ENCODE data around the gene TPO.
"Not testable (repeated sequence)": the region's sequence is repeated elsewhere in the genome, so short reads cannot be mapped to it uniquely, and the experiment has no call there.

Gene TPO

DNA sequence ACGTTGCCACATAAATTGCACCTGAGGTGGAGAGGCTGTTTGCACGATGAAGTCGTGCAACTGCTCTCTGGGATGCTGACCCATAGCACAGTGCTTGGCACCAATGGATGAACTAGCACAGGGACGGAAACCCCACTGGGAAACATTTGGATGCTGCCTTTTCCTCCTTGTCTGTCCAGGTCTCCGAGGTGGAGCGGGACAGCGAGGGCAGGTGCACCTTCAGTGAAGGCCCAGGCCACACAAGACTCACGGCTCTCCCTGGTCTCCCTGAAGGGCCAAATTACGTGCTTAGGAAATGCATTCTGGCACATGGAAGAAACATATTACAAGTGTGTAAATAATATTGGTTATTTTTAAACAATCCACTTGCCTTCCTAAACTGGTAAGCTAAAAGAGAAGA lies 70.3 kb downstream of the TPO start:
- DNase-seq (ENCODE audit: low read depth in 2 of 2), result no peak

DNA sequence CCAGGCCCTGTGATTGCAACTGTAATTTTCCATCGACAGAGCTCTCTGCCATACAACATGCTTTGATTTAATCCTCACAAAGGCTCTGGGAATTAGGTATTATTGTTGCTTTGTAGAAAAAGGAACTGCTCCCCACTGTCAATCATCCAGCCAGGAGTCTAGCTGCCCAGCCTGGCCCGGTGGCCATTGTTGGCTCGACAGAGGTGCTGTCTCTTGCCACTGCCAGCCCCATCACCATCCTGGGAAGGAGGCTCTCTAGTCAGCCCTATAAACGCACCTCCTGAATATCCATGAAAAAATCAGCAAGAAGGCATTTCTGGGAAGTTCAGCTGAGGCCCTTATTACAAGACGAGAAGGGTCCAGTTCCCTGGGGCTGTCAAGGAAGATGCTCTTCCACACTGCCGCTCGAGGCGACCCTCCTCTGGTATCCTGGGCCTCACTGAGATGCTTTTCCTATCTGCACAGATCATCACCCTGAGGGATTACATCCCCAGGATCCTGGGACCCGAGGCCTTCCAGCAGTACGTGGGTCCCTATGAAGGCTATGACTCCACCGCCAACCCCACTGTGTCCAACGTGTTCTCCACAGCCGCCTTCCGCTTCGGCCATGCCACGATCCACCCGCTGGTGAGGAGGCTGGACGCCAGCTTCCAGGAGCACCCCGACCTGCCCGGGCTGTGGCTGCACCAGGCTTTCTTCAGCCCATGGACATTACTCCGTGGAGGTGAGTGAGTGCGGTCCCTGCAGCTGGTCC lies 71.0 kb downstream of the TPO start:
- no peak for DNase-seq (ENCODE audit: low read depth in 2 of 2)

DNA sequence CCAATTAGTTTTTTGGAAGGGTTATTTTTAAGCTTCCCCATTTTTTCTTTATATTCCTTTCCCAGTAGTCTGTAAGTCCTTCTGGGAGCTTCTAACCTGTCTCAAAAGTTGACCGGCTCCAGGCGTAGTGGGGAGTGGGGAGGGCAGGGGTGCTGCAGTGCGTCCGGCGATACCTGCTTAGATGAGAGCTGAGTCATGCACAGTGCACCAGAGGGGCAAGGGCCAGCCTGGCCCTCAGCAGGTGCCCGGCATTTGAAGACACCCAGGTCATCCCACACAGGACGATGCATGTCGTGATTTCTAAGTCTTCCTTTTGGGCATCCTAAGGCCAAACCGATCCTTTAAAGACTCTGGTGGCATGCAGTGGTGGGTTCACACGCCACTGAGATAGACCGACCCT lies 73.4 kb downstream of the TPO start:
- no peak for DNase-seq (ENCODE audit: low read depth in 2 of 2)

GRCh38 chr2:1487758-1488157 lies 74.5 kb downstream of the TPO start:
- DNase-seq (ENCODE audit: low read depth in 2 of 2), result no peak

- no peak for DNase-seq (ENCODE audit: low read depth in 2 of 2)
Observed at GRCh38 chr2:1488181-1488671, 75.0 kb downstream of the TPO start.

GRCh38 chr2:1488851-1489250 lies 75.6 kb downstream of the TPO start:
- no peak for DNase-seq (ENCODE audit: low read depth in 2 of 2)

GRCh38 chr2:1489486-1489885 lies 76.2 kb downstream of the TPO start:
- no peak for DNase-seq (ENCODE audit: low read depth in 2 of 2)

DNA sequence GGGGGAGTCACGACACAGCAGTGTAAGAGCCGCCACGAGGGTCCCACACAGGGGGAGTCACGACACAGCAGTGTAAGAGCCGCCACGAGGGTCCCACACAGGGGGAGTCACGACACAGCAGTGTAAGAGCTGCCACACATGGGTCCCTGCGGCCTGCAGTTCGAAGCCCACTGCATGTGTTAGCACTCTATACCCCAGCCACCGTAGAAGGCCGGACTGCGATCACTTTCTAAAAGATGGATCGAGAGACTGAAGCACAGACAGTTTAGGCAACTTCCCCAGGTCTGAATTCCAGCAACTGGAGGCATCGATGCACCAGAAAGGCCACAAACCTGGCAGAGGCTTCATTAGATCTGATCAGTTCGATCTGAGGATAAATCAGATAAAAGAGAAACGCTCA lies 77.1 kb downstream of the TPO start:
- not testable (repeated sequence) for DNase-seq (ENCODE audit: low read depth in 2 of 2)

GRCh38 chr2:1491751-1492150 lies 78.5 kb downstream of the TPO start:
- no peak for DNase-seq (ENCODE audit: low read depth in 2 of 2)

- DNase-seq (ENCODE audit: low read depth in 2 of 2), result not testable (repeated sequence)
Observed at GRCh38 chr2:1492231-1492630, 79.0 kb downstream of the TPO start.

- no peak for DNase-seq (ENCODE audit: low read depth in 2 of 2)
Observed at GRCh38 chr2:1492711-1493430, 79.6 kb downstream of the TPO start.

DNA sequence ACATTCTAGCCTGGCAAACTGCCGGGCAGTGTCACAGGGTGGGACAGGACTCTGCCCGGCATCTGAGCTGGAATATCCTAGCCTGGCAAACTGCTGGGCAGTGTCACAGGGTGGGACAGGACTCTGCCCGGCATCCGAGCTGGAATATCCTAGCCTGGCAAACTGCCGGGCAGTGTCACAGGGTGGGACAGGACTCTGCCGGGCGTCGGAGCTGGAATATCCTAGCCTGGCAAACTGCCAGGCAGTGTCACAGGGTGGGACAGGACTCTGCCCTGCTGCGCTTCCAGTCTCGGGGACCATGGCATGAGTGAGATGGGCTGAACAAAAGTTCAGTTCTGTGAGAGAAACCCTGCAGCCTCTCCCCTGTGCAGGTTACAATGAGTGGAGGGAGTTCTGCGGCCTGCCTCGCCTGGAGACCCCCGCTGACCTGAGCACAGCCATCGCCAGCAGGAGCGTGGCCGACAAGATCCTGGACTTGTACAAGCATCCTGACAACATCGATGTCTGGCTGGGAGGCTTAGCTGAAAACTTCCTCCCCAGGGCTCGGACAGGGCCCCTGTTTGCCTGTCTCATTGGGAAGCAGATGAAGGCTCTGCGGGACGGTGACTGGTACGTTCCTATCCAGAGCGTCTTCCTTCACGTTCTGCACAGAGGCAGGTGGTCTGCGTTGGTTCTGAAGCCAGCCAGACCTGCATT lies 80.3 kb downstream of the TPO start:
- no peak for DNase-seq (ENCODE audit: low read depth in 2 of 2)

- no peak for DNase-seq (ENCODE audit: low read depth in 2 of 2)
Observed at GRCh38 chr2:1494257-1494656, 81.0 kb downstream of the TPO start.

GRCh38 chr2:1494906-1495305 lies 81.6 kb downstream of the TPO start:
- DNase-seq (ENCODE audit: low read depth in 2 of 2), result no peak

GRCh38 chr2:1495676-1496358 lies 82.6 kb downstream of the TPO start:
- no peak for DNase-seq (ENCODE audit: low read depth in 2 of 2)

- no peak for DNase-seq (ENCODE audit: low read depth in 2 of 2)
Observed at GRCh38 chr2:1496359-1496821, 83.1 kb downstream of the TPO start.

DNA sequence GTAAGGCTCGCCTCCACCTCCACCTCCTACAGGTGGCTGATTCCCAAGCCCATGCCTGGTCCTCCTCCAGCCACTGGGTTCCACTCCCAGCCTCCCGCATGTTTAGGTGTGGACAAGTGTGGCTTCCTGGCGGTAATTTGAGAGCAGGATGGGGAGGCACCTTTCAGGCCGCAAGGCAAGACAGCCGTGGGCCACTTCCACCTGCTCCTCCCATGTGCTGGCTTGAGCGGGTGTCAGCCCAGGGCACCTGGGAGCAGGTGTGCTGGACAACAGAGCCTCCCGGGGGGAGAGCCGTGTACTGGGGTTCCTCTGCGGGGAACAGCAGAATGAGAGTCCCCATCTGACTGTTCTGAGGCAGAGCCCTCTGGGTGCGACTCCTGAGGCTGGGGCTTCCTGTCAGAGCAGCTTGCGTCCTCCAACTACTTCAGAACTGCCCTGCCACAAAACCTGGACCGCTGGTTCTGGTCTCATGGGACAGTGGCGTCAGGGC lies 83.9 kb downstream of the TPO start:
- no peak for DNase-seq (ENCODE audit: low read depth in 2 of 2)

GRCh38 chr2:1498176-1498575 lies 84.9 kb downstream of the TPO start:
- no peak for DNase-seq (ENCODE audit: low read depth in 2 of 2)

- no peak for DNase-seq (ENCODE audit: low read depth in 2 of 2)
Observed at GRCh38 chr2:1499033-1499795, 86.0 kb downstream of the TPO start.

DNA sequence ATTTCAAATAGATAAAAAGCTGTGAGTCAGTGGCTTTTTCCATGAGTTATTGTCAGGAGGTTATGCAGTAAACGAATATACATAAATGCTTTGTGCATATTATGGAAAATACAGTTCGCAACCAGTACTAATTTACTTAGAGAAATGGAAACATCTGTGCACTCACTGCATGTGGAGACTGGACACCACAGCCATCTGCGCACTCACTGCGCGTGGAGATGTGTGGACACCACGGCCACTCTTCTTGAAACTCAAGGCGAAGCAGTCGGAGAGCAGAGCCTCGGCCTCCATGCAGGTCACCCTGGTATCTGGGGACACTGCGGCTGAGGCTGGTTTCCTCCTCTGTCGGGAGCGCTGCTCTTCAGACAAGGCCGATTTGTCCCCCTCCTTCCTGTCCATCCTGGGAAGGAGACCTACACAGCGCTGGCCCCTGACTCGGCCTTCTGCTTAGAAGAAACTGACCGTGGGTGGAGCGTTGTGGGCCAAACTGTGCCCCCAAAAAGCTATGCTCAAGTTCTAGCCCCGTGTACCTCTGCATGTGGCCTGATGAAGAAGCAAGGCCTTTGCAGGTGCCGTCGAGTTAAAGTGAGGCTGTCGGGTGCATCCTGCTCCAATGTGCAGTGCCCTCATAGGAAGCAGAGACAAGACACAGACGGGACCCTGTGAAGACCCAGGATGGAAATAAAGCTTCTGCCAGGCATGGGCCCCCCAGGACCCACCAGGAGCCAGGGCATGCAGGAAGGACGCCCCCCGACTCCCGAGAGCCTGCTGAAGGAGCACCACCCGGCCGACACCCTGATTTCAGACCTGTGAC lies 88.0 kb downstream of the TPO start:
- DNase-seq (ENCODE audit: low read depth in 2 of 2), result no peak
